K562 (cell line): ENCODE measurements around the gene HS3ST3B1. TPM values are rescaled to one million over a fixed set of nuclear protein-coding genes. Genes with fewer than 3 reads are reported as not detected.

Source experiments
- BACH1 ChIP-seq: fragments of 200-800 bp; sonication (Bioruptor generic); IDR thresholded peaks from 2 replicates; pipeline ENCODE4 v1.6.1; 2016; ENCODE audit warnings: missing genetic modification characterization, missing compliant biosample characterization
- polyA plus RNA-seq, 8 experiments: library from polyadenylated mRNA; depleted of rRNA in 4 of 8; stranded (reverse) in 5 of 8; unstranded in 3 of 8; fragments of >200 nt; fragmentation: Nextera tagmentation in 2 of 8; fragmentation: Illumina TruSeq in 1 of 8; extraction: Ambion mirVana in 2 of 8; extraction: Trizol in 1 of 8; gene quantifications; 2 replicates each; pipeline versions ENCODE4 v1.2.1 to v1.2.3, GENCODE V29; 2011 to 2014; ENCODE audit warnings: inconsistent platforms in 1 of 8, missing spikeins in 1 of 8
- total RNA-seq, 7 experiments: library from RNA; depleted of rRNA in 6 of 7; stranded (reverse); fragments of >200 nt in 6 of 7; fragmentation: Illumina TruSeq in 2 of 7; extraction: Trizol in 2 of 7; gene quantifications; 2 replicates each; pipeline versions ENCODE4 v1.2.1 to v1.2.3, GENCODE V29; 2011 to 2021; ENCODE audit warnings: low replicate concordance in 1 of 7
- TF ChIP-seq, protein P1 (sequence below): fragments of 450-650 bp; conservative IDR thresholded peaks from 2 replicates; pipeline ENCODE4 v1.6.1; 2016; ENCODE audit warnings: missing genetic modification characterization, low read depth, mild to moderate bottlenecking, missing compliant biosample characterization, moderate library complexity
- TF ChIP-seq, protein P2 (sequence below): fragments of 200-800 bp; sonication (Bioruptor generic); IDR thresholded peaks from 2 replicates; pipeline ENCODE4 v1.6.1; 2017; ENCODE audit warnings: missing genetic modification characterization, missing compliant biosample characterization
- TF ChIP-seq, protein P3 (sequence below): fragments of 450-650 bp; formaldehyde crosslinking; IDR thresholded peaks from 2 replicates; pipeline ENCODE4 v1.4.0; 2022; ENCODE audit warnings: mild to moderate bottlenecking, moderate library complexity
- TF ChIP-seq, protein P4 (sequence below): sonication (generic); formaldehyde crosslinking; IDR thresholded peaks from 2 replicates; pipeline ENCODE4 v1.8.0; 2023; ENCODE audit warnings: missing genetic modification reagents, mild to moderate bottlenecking, borderline replicate concordance

The HS3ST3B1 gene
- total and polyA plus RNA-seq, 9 of the 15 experiments (the other 6 are each of a cell fraction or from before 2014, with no cell fraction given) = 1.9 to 12.9 (median 3.7) TPM

DNA sequence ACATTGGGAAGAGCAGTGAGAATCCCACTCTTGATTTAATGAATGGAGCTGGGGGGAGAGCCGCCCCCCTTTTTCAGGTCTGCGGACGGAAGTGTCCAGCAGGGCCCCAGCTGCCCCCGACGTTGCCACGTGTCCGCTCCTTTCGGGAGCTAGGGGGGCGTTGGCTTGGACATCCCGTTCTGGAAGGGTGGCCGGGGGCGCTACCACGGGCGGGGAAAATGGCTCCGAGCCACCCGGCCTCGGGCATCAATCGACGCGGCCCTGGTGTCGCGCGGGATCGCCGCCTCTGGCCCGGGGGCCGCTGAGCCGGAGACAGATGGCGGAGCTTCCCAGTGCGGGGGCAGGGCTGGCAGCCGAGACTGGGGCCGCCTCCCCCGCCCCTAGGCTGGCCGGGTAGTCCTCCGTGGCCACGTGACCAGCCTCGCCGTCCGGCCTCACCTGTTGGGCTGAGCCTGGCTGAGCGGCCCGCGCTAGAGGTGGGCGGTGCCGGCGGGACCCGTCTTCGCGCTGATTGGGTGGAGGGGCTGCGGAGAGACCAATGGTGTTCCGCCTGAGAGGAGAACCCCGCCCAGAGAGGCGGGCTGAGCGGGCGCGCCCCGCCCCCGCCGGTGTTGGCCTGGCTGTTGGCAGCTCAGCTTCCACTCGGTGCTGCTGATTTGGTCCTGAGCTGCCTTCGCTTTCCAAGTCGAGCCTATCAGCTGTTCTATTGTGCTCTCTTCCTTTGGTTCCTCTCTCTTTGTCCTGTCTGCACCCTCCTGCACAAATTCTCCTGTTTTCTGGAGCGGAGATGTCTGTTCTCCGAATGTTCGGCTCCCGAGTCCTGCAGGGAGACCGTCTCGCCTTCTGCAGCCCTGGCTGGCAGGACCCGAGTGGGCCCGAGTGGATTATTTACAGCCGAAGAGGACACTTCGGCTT is 8.3 kb downstream of the HS3ST3B1 start (continued):
- TF ChIP-seq, protein P1, sequence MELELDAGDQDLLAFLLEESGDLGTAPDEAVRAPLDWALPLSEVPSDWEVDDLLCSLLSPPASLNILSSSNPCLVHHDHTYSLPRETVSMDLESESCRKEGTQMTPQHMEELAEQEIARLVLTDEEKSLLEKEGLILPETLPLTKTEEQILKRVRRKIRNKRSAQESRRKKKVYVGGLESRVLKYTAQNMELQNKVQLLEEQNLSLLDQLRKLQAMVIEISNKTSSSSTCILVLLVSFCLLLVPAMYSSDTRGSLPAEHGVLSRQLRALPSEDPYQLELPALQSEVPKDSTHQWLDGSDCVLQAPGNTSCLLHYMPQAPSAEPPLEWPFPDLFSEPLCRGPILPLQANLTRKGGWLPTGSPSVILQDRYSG = no peak
- TF ChIP-seq, protein P2, sequence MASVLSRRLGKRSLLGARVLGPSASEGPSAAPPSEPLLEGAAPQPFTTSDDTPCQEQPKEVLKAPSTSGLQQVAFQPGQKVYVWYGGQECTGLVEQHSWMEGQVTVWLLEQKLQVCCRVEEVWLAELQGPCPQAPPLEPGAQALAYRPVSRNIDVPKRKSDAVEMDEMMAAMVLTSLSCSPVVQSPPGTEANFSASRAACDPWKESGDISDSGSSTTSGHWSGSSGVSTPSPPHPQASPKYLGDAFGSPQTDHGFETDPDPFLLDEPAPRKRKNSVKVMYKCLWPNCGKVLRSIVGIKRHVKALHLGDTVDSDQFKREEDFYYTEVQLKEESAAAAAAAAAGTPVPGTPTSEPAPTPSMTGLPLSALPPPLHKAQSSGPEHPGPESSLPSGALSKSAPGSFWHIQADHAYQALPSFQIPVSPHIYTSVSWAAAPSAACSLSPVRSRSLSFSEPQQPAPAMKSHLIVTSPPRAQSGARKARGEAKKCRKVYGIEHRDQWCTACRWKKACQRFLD (CRISPR knock-in tag) = no peak
- TF ChIP-seq, protein P3, sequence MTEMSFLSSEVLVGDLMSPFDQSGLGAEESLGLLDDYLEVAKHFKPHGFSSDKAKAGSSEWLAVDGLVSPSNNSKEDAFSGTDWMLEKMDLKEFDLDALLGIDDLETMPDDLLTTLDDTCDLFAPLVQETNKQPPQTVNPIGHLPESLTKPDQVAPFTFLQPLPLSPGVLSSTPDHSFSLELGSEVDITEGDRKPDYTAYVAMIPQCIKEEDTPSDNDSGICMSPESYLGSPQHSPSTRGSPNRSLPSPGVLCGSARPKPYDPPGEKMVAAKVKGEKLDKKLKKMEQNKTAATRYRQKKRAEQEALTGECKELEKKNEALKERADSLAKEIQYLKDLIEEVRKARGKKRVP = no peak
- TF ChIP-seq BACH1 (tag) = no peak
- TF ChIP-seq, protein P4, sequence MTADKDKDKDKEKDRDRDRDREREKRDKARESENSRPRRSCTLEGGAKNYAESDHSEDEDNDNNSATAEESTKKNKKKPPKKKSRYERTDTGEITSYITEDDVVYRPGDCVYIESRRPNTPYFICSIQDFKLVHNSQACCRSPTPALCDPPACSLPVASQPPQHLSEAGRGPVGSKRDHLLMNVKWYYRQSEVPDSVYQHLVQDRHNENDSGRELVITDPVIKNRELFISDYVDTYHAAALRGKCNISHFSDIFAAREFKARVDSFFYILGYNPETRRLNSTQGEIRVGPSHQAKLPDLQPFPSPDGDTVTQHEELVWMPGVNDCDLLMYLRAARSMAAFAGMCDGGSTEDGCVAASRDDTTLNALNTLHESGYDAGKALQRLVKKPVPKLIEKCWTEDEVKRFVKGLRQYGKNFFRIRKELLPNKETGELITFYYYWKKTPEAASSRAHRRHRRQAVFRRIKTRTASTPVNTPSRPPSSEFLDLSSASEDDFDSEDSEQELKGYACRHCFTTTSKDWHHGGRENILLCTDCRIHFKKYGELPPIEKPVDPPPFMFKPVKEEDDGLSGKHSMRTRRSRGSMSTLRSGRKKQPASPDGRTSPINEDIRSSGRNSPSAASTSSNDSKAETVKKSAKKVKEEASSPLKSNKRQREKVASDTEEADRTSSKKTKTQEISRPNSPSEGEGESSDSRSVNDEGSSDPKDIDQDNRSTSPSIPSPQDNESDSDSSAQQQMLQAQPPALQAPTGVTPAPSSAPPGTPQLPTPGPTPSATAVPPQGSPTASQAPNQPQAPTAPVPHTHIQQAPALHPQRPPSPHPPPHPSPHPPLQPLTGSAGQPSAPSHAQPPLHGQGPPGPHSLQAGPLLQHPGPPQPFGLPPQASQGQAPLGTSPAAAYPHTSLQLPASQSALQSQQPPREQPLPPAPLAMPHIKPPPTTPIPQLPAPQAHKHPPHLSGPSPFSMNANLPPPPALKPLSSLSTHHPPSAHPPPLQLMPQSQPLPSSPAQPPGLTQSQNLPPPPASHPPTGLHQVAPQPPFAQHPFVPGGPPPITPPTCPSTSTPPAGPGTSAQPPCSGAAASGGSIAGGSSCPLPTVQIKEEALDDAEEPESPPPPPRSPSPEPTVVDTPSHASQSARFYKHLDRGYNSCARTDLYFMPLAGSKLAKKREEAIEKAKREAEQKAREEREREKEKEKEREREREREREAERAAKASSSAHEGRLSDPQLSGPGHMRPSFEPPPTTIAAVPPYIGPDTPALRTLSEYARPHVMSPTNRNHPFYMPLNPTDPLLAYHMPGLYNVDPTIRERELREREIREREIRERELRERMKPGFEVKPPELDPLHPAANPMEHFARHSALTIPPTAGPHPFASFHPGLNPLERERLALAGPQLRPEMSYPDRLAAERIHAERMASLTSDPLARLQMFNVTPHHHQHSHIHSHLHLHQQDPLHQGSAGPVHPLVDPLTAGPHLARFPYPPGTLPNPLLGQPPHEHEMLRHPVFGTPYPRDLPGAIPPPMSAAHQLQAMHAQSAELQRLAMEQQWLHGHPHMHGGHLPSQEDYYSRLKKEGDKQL (CRISPR knock-in tag) = no peak
